8988T (cell line): ENCODE data around the gene LRP5.
"Not testable (repeated sequence)": the region's sequence is repeated elsewhere in the genome, so short reads cannot be mapped to it uniquely, and the experiment has no call there.

Experiments used
- DNase-seq: peaks from one replicate; pipeline ENCODE4 v3.0.0; 2011

The LRP5 gene

DNA sequence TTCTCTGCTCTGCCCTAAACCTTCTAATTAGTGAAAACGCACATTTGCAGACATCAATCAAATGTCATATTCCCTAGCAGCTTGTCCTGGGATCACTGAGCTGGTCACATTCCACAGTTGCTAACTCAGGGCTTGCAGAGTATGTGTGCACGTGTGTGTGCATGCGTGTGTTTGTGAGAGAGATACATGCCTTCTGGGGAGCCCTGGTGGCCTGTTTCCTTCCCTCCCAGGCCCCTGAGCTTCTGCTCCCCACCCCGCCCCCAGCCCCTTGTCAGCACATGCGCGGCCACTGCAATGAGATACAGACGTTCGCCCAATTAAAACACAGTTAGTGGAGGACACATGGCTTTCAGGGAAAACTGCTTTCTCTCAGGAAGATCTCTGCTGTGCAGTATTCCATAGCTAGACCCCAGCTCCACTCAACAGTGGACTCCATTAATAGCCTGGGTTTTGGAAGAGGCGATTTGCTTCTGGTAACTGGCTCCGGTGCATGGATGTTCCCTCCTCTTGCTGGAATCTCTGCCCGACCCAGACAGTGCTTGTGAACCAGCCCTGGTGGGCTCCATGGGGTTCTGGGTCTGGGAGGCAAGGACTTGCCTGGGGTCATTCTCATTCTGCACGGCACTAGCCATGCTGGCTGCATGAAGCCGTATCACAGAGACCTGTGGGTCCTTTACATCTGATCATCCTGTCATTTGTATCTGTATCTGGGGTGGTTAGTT, 17.7 kb downstream of the LRP5 start:
- DNase-seq: no peak

DNA sequence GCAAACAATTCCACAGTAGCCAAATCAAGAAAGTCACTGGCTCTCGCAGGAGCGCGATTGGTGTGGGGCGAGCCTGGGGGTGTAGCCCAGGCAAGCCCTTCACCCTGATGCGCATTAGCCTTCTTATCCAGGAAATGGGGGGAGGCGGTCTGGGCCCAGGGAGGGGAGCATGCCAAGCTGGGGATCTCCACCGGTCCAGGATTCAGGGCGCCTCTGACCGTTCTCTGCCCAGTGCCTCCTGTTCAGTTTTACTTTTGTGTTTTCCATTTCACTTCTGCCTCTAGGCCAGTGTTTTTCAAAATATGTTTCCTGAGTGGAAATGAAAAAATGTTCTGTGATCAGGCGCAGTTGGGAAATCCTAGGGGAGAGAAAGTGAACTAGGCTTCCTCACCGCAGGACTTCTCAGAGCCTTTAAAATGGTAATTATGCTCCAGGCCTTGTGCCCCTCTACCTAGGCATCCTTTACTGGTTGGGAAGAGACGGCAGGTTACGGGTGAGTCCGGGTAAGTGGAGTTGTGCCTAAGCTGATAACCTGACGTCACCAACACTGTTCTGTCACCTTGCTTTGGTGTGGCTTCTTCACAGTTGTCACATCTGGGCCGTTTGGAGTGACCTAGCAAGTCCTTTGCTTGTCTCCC, 18.4 kb downstream of the LRP5 start:
- DNase-seq: no peak

DNA sequence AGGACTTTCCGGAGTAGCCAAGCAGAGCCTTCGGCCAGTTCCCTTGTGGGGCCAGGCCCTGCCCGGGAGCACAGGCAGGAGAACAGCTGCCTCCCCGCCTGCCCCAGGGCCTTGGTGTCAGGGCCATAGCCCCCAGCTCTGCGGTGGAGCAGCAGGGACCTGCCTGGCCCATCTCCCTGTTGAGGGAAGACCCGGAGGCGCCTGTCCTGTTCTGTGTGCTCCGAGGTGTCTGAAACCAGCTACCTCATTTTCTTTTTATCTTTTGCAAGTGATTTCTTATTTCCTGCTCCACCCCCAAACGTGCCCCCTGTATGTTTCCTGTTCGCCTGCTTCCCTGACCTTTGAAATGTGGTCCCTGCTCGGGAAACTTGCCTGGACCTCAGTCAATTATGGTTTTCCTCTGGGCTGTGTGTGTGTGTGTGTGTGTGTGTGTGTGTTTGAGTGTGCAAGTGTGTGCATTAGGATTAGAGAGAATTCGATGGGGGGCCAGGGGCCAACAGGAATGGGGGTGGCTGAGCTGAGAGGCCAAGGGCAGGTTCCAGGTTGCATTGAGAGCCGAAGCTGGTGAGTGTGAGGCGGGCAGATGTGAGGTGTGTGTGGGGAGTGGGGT, 19.1 kb downstream of the LRP5 start:
- DNase-seq: no peak

DNA sequence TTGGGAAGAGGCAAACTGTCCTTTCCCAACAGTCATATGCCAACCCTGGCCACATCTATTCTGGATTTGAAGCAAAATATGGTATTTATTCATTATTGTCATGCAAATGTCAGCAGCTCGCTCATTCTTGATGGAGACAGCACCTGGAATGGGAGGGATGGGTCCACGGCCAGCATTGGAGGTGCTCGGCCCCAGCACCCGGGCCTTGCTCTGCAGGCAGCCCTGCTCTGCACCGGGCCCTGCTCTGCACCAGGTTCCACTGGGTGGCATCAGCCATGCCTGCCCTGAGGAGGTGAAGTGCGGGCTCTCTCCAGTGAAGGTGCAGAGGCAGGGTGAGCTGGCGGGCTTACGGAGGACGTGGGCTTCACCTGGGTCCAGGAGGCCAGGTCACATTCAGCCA, 19.8 kb downstream of the LRP5 start:
- no peak for DNase-seq

DNA sequence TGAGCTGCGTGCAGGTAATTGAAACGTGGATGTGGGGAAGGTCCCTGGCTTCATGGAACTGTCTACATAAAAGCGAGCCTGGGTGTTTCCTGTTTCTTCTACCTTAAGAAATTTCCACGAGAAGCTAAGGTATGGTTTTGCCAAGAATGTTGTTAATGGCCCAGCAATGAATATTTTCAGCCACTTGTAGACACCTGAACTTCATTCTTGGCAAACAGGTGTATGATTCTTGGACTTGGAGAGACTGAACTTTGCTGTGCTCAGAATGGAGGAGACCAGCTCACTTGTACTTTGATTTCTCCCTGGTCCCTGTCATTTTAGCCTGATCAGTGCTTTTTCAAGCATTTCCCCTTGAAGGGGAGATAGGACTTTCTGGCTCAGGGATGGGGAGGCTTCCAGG, 20.8 kb downstream of the LRP5 start:
- DNase-seq: no peak

DNA sequence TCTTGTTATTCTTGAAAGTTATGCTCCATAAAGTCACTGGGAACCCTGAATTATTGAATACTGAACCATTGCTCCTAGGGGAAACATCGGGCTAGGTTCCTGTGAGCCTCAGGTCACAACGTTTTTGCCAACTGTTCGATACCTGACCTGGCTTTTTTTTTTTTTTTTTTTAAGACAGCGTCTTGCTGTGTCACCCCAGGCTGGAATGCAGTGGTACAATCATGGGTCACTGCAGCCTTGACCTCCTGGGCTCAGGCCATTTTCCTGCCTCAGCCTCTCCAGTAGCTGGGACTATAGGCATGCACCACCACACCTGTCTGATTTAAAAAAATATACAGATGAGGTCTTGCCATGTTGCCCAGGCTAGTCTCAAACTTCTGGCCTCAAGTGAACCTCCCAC, 22.5 kb downstream of the LRP5 start:
- no peak for DNase-seq

DNA sequence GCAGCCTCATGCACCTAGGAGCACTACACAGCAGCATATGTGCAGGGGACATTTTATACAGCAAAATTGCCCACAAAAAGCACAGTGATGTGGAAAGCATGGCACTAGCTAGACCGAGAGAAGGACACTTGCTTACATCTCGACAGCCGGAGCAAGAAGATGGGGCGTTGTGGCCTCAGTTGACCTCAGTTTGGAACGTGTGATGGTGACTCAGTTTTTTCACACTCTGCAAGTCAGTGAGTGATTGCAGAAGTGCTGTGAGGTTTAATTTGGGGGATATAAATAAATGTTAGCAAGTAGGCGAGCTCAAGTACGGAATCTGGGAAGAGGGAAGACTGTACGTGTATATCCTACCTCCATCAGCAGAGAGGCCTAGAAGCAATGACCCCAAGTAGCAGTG, 23.3 kb downstream of the LRP5 start:
- no peak for DNase-seq

DNA sequence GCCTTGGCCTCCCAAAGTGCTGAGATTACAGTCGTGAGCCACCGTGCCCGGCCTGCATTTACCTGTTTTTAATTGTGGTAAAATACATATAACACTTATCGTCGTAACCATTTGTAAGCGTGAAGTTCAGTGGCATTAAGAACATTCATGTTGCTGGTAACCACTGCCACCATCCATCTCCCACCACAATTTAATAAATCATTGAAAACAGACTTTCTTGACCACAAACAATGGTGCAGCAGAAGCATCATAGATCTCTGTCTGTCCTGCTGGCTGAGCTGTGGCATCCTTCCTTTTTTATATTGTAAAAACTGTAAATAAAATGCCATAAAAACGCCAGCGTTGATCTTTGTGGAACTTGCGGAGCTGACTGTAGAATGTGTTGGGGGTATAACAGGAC, 24.3 kb downstream of the LRP5 start:
- DNase-seq: no peak

DNA sequence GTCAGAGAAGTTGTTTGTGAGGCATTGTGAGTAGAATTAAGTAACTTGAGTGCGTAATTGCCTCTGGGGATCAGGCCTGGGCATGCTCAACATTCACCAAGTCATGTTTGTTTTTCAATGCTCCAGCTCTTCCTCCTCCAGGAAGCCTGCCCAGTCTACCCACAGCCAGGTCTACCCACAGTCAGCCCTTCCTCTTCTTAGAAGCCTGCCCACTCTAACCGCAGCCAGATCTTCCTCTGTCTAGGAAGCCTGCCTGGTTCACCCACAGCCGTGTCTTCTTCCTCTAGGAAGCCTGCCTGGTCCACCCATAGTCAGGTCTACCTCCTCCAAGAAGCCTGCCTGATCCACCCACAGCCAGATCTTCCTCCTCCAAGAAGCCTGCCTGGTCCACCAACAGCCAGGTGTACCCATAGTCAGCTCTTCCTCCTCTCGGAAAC, 25.0 kb downstream of the LRP5 start:
- no peak for DNase-seq

DNA sequence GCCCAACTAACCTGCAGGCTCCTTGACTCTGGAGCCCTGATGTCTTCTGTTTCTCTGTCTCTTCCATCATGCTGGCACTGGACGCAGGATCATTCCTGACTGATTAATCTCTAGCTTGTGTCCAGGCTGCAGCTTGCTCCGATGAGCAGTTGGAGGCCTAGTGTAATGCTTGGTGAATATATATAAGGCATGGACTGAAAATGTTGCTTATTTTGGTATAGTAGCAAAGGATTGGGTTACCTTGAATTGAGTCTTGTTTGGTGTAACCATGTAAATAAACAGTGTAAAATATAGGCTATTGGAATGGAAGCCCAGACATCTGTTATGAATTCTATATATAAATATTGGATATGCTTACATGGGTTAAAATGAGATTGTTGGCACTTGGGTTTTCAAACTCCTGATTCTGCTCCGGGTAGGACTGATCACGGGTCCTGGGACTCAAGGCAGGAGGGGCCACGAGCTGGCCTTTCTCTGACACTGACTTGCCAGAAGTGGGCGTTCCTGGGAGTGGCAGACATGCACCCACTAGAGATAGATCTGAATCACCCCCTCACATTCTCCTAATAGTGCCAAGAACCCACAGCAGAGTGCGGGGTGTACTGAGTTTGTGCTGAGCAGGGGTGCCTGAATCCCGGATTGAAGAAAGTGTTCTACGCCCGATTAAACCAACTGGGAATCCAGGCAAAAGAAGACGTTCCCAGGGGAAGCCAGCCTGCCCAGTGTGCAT, 25.8 kb downstream of the LRP5 start:
- no peak for DNase-seq

DNA sequence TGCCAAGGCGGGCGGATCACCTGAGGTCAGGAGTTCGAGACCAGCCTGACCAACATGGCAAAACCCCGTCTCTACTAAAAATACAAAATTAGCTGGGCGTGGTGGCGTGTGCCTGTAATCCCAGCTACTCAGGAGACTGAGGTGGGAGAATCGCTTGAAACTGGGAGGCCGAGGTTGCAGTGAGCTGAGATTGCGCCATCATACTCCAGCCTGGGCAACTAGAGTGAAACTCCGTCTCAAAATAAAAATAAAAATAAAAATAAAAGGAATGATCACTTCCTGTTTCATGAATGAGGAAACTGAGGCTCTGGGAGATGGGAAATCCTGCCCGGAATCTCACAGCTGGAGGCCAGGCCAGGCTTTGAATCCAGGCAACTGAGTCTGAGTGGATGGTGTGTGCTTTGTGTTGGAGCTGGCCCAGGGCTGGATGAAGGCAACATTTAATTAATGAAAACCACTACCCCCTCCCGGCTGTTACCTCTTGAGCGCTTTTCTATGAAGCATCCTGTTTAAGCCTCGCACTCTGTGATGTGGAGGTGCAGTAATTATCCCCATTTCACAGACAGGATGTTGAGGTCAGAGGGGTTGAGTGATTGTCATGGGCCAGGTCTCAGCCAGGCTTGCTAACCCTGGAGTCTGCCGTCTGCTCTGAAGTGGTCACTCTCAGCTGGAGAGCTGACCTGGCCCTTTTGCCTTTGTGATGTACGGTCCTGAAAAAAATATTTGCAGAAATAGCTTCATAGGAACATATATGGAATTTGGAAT, 27.8 kb downstream of the LRP5 start:
- DNase-seq: no peak

DNA sequence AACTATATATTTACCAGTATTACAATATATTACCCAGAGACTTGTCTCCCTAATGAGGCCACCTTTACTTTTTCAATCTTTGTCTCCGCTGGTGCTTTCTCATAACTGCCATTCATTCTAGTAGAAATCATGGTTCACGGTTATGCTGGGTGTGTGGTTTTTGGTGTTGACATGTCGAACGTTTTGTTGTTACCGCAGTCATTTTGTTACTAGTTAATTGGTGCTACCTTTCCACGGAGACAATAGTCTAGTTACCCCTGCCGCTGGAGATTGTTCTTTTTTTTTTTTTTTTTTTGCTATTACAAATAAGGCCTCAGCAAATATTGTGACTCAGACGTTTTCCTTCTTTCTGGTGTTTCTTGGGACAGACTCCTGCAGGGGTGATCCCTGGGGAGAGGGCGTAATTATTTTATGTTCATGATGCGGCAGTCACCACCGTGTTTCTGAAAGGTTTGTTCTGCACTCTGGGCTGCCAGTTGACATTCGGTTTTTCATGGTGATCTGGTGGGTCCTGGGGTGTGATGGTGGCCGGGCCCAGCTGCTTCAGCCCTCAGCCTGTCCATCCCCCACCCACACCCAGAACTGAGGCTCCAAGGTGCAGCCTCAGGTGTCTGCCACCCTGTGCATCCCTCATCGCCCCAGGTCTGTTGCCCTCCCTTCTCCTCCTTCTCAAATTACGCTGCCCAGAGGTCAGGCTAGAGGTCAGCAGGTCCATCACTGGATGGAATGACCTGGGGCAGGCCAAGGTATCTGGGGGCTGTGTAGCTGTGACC, 28.6 kb downstream of the LRP5 start:
- DNase-seq: no peak

DNA sequence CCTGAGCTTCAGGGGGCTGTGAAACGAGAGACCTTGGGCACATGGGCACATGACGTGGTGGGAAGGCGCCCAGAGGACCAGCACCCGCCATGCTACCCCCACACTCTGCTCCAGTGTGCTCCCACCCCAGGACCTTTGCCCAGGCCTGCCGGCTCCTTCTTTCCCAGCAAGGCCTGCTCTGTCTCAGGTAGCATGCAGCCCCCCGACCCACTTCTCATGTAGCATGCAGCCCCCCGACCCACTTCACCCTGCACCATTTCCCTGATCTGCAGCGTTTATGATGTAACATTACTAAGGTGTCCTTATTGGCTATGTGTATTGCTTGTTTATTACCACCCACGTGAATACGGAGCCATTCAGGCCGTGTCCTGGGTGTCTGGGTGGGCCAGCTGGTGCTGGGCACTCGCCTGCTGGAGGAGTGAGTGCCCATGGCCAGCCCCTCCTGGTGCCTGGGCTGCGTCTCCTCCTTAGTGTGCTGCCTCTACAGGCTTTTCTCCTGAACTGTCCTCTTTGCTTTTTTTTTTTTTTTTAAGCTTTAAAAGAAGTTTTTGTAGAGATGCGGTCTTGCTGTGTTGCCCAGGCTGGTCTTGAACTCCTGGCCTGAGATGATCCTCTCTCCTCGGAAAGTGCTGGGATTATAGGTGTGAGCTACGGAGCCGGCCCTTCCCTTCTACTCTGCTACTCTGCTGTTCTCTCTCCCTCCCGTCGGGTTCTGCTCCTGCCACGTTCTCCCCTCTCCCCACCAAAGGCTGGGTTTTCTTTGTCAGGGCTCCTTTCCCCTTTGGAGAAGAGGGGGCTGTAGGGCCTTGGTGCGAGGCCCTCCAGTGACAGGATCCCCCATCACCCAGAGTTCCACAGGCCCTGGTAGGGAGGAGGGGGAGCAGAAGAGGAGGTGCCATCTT, 29.4 kb downstream of the LRP5 start:
- no peak for DNase-seq

DNA sequence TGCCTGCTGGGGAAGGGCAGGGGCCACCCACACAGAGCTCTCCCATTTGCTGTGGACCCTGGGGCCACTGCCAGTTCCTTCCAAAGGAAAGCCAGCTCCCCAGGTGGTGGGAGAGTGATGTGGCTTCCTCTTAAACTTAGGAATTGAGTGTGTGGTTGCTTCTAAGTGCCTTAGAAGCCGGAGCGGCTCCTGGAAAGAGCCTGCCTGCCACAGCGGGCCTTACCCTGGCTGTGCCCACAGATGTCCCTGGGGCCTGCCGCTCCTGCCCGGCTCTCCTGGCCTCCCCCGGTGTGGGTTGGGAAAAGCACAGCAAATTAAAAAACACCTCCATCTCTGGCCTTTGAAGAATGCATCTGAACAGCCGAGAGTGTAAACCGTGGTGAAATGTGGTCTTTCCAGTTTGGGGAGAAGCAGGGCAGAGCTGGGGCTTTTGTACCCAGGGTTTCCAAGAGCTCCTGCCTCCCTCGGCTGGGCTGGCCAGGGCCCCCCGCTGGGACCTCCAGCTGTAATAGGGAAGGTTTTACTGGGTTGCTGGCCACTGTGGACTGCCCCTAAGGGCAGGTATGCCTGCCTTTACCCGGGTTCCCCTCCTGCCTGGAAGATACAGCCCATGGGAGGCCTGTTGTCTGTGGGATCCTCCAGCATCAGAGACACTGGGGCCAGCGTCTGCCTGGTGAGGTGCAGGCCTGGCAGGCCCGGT, 30.2 kb downstream of the LRP5 start:
- DNase-seq: no peak

DNA sequence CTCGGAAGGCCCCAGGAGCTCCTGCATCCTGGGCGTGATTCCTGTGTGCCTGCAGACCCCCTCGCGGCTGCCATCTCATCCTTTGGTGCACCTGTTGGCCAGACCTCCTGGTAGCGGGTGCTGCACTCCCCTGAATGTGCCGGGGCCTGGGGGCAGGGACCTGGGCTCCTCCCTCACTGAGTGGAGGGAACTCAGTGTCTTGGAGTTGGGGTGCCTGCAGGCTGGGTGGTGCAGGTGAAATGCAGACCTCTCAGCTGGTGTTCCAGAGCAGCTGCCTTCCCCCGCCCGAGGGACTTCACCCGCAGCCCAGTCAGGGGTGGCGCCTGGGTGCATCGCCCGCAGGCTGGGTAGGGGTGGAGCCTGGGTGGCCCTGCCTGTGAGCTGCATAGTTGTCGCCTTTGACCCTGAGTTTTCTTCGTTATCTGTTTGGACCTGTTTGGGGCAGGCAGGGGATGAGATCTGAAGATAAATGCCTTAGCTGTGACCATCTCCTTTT, 31.4 kb downstream of the LRP5 start:
- DNase-seq: no peak

DNA sequence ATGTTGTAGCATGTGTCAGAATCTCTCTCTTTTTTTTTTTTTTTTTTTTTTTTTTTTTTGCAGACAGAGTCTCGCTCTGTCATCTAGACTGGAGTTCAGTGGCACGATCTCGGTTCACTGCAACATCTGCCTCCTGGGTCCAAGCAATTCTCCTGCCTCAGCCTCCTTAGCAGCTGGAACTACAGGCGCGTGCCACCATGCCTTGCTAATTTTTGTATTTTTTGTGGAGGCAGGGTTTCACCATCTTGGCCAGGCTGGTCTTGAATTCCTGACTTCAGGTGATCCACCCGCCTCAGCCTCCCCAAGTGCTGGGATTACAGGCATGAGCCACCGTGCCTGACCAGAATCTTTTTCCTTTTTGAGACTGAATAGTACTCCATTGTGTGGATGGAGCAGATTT, 32.4 kb downstream of the LRP5 start:
- not testable (repeated sequence) for DNase-seq

DNA sequence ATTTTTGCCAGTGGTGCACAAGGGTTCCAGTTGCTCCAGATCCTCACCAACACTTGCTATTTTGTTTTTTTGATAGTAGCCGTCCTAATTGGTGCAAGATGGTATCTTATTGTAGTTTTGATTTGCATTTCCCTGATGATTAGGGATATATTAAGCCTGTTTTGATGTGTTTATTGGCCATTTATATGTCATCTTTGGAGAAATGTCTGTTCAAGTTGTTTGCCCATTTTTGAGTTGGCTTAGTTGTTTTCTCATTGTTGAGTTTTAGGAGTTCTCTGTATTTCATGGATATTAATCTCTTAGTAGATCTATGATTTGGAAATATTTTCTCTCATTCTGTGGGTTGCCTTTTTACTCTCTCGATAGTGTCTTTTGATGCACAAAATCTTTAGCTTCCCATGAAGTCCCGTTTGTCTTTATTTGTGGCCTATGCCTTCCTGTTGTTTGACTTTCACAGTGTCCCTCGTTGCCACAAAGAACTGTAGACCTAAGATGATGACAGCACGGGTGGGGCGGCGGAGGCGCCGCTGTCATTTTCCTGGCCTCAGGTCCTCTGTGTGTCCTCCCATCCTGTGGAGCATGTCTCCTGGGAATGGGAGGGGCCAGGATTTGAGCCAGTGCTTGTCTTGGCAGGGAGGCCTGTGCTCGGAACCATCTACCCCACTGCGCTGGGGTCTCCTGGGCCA, 33.5 kb downstream of the LRP5 start:
- no peak for DNase-seq

DNA sequence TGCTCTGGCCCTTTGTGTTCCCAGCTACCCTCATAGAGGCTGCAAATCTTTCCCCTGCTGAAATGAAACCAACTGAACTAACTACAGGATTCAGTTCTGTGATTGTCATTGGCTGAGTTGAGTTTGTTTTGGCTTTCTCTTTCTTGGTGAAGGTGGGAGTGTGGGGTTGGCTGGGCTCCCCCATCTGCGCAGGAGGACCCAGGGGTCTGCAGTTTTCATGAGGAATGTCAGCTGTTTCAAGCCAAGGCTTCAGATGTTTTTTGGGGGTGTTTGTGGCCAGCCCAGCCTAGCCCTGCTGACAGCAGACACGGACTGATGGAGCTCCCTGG, 34.0 kb downstream of the LRP5 start:
- no peak for DNase-seq

DNA sequence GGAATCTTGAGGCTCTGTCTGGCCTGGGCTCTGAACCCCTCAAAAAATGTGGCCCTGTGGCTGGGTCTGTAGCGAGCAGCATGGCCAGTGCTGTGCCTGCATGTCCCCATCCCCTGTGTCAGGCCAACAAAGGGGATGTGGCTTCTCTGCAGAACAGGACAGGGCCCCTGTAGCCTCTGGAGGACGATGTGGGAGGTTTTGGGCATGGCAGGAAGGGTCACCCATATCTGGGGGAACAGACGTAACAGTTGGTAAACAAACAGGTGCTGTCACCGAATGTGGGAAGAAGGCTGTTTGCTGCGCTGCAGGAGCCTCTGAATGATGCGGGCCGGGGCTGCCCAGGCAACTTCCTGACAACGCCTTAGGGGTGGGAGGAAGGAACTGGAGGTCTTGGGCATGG, 35.0 kb downstream of the LRP5 start:
- DNase-seq: no peak

DNA sequence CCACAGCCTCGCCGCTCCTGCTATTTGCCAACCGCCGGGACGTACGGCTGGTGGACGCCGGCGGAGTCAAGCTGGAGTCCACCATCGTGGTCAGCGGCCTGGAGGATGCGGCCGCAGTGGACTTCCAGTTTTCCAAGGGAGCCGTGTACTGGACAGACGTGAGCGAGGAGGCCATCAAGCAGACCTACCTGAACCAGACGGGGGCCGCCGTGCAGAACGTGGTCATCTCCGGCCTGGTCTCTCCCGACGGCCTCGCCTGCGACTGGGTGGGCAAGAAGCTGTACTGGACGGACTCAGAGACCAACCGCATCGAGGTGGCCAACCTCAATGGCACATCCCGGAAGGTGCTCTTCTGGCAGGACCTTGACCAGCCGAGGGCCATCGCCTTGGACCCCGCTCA, 35.5 kb downstream of the LRP5 start:
- DNase-seq: no peak
